Panc1 (cell line): ENCODE data around the gene UBE2J1.

Experiments
- CTCF ChIP-seq: fragments of 450-650 bp; IDR thresholded peaks from 2 replicates; pipeline ENCODE4 v1.5.1; 2017; ENCODE audit warnings: mild to moderate bottlenecking
- POLR2AphosphoS5 ChIP-seq: IDR thresholded peaks from 2 replicates; pipeline ENCODE4 v1.6.1; 2012; ENCODE audit warnings: mild to moderate bottlenecking, low read depth, low read length, moderate library complexity
- SIN3A ChIP-seq: IDR thresholded peaks from 2 replicates; pipeline ENCODE4 v1.6.1; 2012; ENCODE audit warnings: low read depth, mild to moderate bottlenecking, low read length, moderate library complexity, borderline replicate concordance; ENCODE audit not compliant: insufficient read depth
- TF ChIP-seq, protein P1 (sequence below), 2 experiments: IDR thresholded peaks; 2 replicates each; pipeline ENCODE4 v1.6.1; 2011 to 2012; ENCODE audit warnings: low read depth in 2 of 2, control low read depth in 1 of 2, low read length in 1 of 2, mild to moderate bottlenecking in 1 of 2, moderate library complexity in 1 of 2; ENCODE audit not compliant: insufficient read depth in 1 of 2

GRCh38 chr6:89361171-89361570 lies 8.6 kb upstream of the UBE2J1 start:
- TF ChIP-seq, protein P1, sequence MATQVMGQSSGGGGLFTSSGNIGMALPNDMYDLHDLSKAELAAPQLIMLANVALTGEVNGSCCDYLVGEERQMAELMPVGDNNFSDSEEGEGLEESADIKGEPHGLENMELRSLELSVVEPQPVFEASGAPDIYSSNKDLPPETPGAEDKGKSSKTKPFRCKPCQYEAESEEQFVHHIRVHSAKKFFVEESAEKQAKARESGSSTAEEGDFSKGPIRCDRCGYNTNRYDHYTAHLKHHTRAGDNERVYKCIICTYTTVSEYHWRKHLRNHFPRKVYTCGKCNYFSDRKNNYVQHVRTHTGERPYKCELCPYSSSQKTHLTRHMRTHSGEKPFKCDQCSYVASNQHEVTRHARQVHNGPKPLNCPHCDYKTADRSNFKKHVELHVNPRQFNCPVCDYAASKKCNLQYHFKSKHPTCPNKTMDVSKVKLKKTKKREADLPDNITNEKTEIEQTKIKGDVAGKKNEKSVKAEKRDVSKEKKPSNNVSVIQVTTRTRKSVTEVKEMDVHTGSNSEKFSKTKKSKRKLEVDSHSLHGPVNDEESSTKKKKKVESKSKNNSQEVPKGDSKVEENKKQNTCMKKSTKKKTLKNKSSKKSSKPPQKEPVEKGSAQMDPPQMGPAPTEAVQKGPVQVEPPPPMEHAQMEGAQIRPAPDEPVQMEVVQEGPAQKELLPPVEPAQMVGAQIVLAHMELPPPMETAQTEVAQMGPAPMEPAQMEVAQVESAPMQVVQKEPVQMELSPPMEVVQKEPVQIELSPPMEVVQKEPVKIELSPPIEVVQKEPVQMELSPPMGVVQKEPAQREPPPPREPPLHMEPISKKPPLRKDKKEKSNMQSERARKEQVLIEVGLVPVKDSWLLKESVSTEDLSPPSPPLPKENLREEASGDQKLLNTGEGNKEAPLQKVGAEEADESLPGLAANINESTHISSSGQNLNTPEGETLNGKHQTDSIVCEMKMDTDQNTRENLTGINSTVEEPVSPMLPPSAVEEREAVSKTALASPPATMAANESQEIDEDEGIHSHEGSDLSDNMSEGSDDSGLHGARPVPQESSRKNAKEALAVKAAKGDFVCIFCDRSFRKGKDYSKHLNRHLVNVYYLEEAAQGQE (IDR thresholded peaks at IDR 0.05; ENCODE audit: insufficient read depth in 1 of 2, low read depth in 2 of 2, low read length in 1 of 2), result no peak
- no peak for TF ChIP-seq POLR2AphosphoS5
- TF ChIP-seq CTCF, result no peak
- TF ChIP-seq SIN3A, result no peak
